ENCODE results near the gene SHISAL2B. TPM values are rescaled to one million over a fixed set of nuclear protein-coding genes. Genes with fewer than 3 reads are reported as not detected.

SHISAL2B gene
- total RNA-seq, 1 experiment from 2014 or later, result not detected

GRCh38 chr5:64671678-64672077 lies 18.6 kb upstream of the SHISAL2B start:
- intact Hi-C loops (cut with micrococcal nuclease), result no loop called here
- H3K27me3 Mint-ChIP-seq (ENCODE audit: insufficient read depth, unreplicated experiment), result no peaks in the 10 kb centered on the region
- CTCF ChIA-PET, result no interaction called here
- H3K27ac Mint-ChIP-seq (ENCODE audit: low read depth, unreplicated experiment), result no peak overlapping the region
- POLR2A ChIA-PET, result no interaction called here
- H3K9me3 Mint-ChIP-seq (ENCODE audit: unreplicated experiment), result no peaks in the 10 kb centered on the region
- peaks cover 5% of the 10 kb centered on the region for H3K4me1 Mint-ChIP-seq (ENCODE audit: insufficient read depth, unreplicated experiment)
- no peak overlapping the region for H3K4me3 Mint-ChIP-seq (ENCODE audit: unreplicated experiment)
- BruUV-seq (replicated peaks), result no TSS peak
- no peak for TF ChIP-seq CTCF (IDR thresholded peaks at IDR 0.05; ENCODE audit: unreplicated experiment)
- H3K36me3 Mint-ChIP-seq (ENCODE audit: insufficient read depth, unreplicated experiment), result no peaks in the 10 kb centered on the region
- no peak for DNase-seq (ENCODE audit: unreplicated experiment)

DNA sequence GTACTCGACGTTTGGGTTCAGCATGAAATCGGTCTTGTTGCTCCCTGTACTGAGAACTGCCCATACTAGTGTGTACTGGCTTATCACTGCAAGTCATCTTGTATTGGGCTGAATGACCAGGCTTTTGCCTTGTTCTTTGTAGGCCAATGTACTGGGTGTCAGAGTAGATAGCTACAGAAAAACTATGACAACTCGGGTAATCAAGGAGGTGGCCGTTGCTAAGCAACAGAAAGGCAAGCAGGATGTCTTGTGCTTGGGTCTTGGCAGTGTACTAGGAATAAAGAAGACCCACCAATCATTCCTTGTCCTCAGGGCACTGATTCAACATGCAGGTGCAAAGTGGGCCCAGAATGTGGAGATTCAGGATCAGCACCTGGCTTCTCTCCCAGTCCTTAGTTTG lies 11.9 kb upstream of the SHISAL2B start:
- Mint-ChIP-seq H3K4me3 (ENCODE audit: unreplicated experiment) (no peak overlapping the region), H3K27me3 (ENCODE audit: insufficient read depth, unreplicated experiment) (no peaks in the 10 kb centered on the region), H3K36me3 (ENCODE audit: insufficient read depth, unreplicated experiment) (no peaks in the 10 kb centered on the region), H3K9me3 (ENCODE audit: unreplicated experiment) (no peaks in the 10 kb centered on the region), H3K4me1 (ENCODE audit: insufficient read depth, unreplicated experiment) (peaks cover 5% of the 10 kb centered on the region), H3K27ac (ENCODE audit: low read depth, unreplicated experiment) (no peak overlapping the region)
- TF ChIP-seq CTCF (IDR thresholded peaks at IDR 0.05; ENCODE audit: unreplicated experiment), result no peak
- no TSS peak for BruUV-seq (replicated peaks)
- CTCF ChIA-PET, result no interaction called here
- POLR2A ChIA-PET, result interaction anchor here (0.6 kb wide), 1 partner anchor 46 kb away, joined by 5 read pairs; no protein-coding TSS in a partner anchor
- no peak for DNase-seq (ENCODE audit: unreplicated experiment)
- intact Hi-C loops (cut with micrococcal nuclease), result no loop called here

DNA sequence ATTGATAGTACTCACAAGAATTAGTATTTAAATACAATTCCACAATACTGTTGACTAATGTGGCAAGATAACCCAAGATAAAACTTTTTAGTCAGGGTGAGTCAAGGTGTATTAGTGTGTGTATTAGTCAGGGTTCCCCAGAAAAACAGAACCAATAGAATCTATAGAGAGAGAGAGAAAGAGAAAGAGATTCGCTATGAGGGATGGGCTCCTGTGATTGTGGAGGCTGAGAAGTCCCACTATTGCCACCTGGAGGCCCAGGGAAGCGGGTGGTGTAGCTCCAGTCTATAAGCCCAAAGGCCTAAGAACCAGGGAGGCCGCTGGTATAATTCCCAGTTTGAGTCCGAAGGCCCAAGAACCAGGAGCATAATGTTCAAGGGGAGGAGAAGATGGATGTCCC lies 10.0 kb upstream of the SHISAL2B start:
- DNase-seq (ENCODE audit: unreplicated experiment), result peak; percentile 22
- TF ChIP-seq CTCF (IDR thresholded peaks at IDR 0.05; ENCODE audit: unreplicated experiment), result no peak
- POLR2A ChIA-PET, result no interaction called here
- intact Hi-C loops (cut with micrococcal nuclease), result no loop called here
- H3K36me3 Mint-ChIP-seq (ENCODE audit: insufficient read depth, unreplicated experiment), result no peaks in the 10 kb centered on the region
- no peaks in the 10 kb centered on the region for H3K9me3 Mint-ChIP-seq (ENCODE audit: unreplicated experiment)
- H3K4me1 Mint-ChIP-seq (ENCODE audit: insufficient read depth, unreplicated experiment), result peaks cover 5% of the 10 kb centered on the region
- H3K4me3 Mint-ChIP-seq (ENCODE audit: unreplicated experiment), result no peak overlapping the region
- CTCF ChIA-PET, result interaction anchor here (0.5 kb wide), 1 partner anchor 12 kb away, joined by 3 read pairs; no protein-coding TSS in a partner anchor
- H3K27me3 Mint-ChIP-seq (ENCODE audit: insufficient read depth, unreplicated experiment), result no peaks in the 10 kb centered on the region
- no peak overlapping the region for H3K27ac Mint-ChIP-seq (ENCODE audit: low read depth, unreplicated experiment)
- BruUV-seq (replicated peaks), result no TSS peak

DNA sequence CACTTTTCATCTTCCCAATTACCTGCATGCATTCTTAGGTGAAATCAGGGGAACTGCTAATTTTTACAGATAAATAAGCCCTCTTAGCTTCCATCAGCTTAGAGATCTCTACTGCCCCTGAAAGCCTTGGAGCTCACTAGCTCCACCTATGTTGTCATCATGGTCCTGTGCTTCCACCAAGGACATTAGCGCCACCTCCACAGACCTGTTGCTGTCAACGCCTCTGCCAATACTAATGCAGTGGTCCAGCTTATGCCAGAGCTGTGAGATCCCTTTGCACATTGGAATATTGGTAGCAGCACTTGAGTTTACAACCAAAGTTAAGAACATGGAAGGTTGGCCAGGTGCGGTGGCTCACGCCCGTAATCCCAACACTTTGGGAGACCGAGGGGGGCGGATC lies 7.7 kb upstream of the SHISAL2B start:
- Mint-ChIP-seq H3K9me3 (ENCODE audit: unreplicated experiment) (no peaks in the 10 kb centered on the region), H3K27me3 (ENCODE audit: insufficient read depth, unreplicated experiment) (no peaks in the 10 kb centered on the region), H3K4me3 (ENCODE audit: unreplicated experiment) (no peak overlapping the region), H3K4me1 (ENCODE audit: insufficient read depth, unreplicated experiment) (no peaks in the 10 kb centered on the region), H3K27ac (ENCODE audit: low read depth, unreplicated experiment) (no peak overlapping the region), H3K36me3 (ENCODE audit: insufficient read depth, unreplicated experiment) (no peaks in the 10 kb centered on the region)
- no TSS peak for BruUV-seq (replicated peaks)
- POLR2A ChIA-PET, result no interaction called here
- TF ChIP-seq CTCF (IDR thresholded peaks at IDR 0.05; ENCODE audit: unreplicated experiment), result no peak
- intact Hi-C loops (cut with micrococcal nuclease), result no loop called here
- no peak for DNase-seq (ENCODE audit: unreplicated experiment)
- CTCF ChIA-PET, result interaction anchor here (0.6 to 1.4 kb wide), 3 partner anchors 9 to 517 kb away, joined by 3 to 4 read pairs (median 3); no protein-coding TSS in a partner anchor
